HG03108 (cell line): ENCODE data around the gene RNF144A.
"Not testable (repeated sequence)": the region's sequence is repeated elsewhere in the genome, so short reads cannot be mapped to it uniquely, and the experiment has no call there.

Source experiments
- ATAC-seq: cut with Tn5 transposase; IDR thresholded peaks from one replicate; pipeline ENCODE4 v1.9.1; 2021; ENCODE audit warnings: moderate library complexity; ENCODE audit not compliant: unreplicated experiment

The RNF144A gene

GRCh38 chr2:6995391-6996097, 78.3 kb downstream of the RNF144A start:
- ATAC-seq: no peak

GRCh38 chr2:6999211-6999877, 82.1 kb downstream of the RNF144A start:
- peak; percentile 93 for ATAC-seq

GRCh38 chr2:7001395-7001794, 84.2 kb downstream of the RNF144A start:
- not testable (repeated sequence) for ATAC-seq

- no peak for ATAC-seq
These were observed 86.7 kb downstream of the RNF144A start for GRCh38 chr2:7003895-7004294.

- no peak for ATAC-seq
These were observed 87.4 kb downstream of the RNF144A start for GRCh38 chr2:7004636-7005035.

- ATAC-seq: peak; percentile 20
These were observed 90.3 kb downstream of the RNF144A start for GRCh38 chr2:7007488-7007845.

- ATAC-seq: peak; percentile 57
These were observed 90.9 kb downstream of the RNF144A start for GRCh38 chr2:7007846-7008741.

- ATAC-seq: no peak
These were observed 92.1 kb downstream of the RNF144A start for GRCh38 chr2:7009207-7009911.

GRCh38 chr2:7010391-7011054, 93.3 kb downstream of the RNF144A start:
- ATAC-seq: no peak

GRCh38 chr2:7011356-7012083, 94.3 kb downstream of the RNF144A start:
- no peak for ATAC-seq

GRCh38 chr2:7012141-7012764, 95.0 kb downstream of the RNF144A start:
- ATAC-seq: no peak

- no peak for ATAC-seq
These were observed 96.4 kb downstream of the RNF144A start for GRCh38 chr2:7013471-7014160.

- ATAC-seq: peak; percentile 55
These were observed 97.0 kb downstream of the RNF144A start for GRCh38 chr2:7014174-7014640.

GRCh38 chr2:7015007-7015950, 98.1 kb downstream of the RNF144A start:
- no peak for ATAC-seq

- no peak for ATAC-seq
These were observed 98.9 kb downstream of the RNF144A start for GRCh38 chr2:7016148-7016547.

GRCh38 chr2:7016601-7017211, 99.5 kb downstream of the RNF144A start:
- no peak for ATAC-seq

GRCh38 chr2:7017671-7018281, 100.6 kb downstream of the RNF144A start:
- ATAC-seq: no peak
